GM12873 (cell line): ENCODE measurements around the gene PAOX.

Experiments
- CTCF ChIP-seq: IDR thresholded peaks from 2 replicates; pipeline ENCODE4 v1.5.1; 2012; ENCODE audit warnings: low read depth, mild to moderate bottlenecking, moderate library complexity, low read length, control low read depth; ENCODE audit not compliant: insufficient read depth; ENCODE audit errors: missing control alignments

PAOX gene

GRCh38 chr10:133415752-133416151 is 36.7 kb downstream of the PAOX start:
- no peak for TF ChIP-seq CTCF

- TF ChIP-seq CTCF, result no peak
Measured at GRCh38 chr10:133418289-133418993, 39.4 kb downstream of the PAOX start.

- TF ChIP-seq CTCF, result no peak
Measured at GRCh38 chr10:133419211-133419950, 40.3 kb downstream of the PAOX start.

GRCh38 chr10:133420028-133420427 is 41.0 kb downstream of the PAOX start:
- TF ChIP-seq CTCF, result no peak

GRCh38 chr10:133420579-133420978 is 41.5 kb downstream of the PAOX start:
- TF ChIP-seq CTCF, result no peak

GRCh38 chr10:133421336-133422222 is 42.5 kb downstream of the PAOX start:
- no peak for TF ChIP-seq CTCF
